ENCODE results near the gene TGFBR3.

- no peak for TF ChIP-seq POLR2A (IDR thresholded peaks at IDR 0.05)
- TF ChIP-seq, protein P1, sequence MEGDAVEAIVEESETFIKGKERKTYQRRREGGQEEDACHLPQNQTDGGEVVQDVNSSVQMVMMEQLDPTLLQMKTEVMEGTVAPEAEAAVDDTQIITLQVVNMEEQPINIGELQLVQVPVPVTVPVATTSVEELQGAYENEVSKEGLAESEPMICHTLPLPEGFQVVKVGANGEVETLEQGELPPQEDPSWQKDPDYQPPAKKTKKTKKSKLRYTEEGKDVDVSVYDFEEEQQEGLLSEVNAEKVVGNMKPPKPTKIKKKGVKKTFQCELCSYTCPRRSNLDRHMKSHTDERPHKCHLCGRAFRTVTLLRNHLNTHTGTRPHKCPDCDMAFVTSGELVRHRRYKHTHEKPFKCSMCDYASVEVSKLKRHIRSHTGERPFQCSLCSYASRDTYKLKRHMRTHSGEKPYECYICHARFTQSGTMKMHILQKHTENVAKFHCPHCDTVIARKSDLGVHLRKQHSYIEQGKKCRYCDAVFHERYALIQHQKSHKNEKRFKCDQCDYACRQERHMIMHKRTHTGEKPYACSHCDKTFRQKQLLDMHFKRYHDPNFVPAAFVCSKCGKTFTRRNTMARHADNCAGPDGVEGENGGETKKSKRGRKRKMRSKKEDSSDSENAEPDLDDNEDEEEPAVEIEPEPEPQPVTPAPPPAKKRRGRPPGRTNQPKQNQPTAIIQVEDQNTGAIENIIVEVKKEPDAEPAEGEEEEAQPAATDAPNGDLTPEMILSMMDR (IDR thresholded peaks at IDR 0.05 in 4 of 5, conservative IDR thresholded peaks at IDR 0.05 in 1 of 5): no peak
These were observed 225.2 kb downstream of the TGFBR3 start for GRCh38 chr1:91660708-91661107.

Measured in gastrocnemius medialis (tissue), 4 donors.